ENCODE data around the gene RGS4. TPM values are rescaled to one million over a fixed set of nuclear protein-coding genes. Genes with fewer than 3 reads are reported as not detected.
A peak's percentile ranks its signal among the peaks of the same experiment; 100 is the strongest.
"Not testable (repeated sequence)": the region's sequence is repeated elsewhere in the genome, so short reads cannot be mapped to it uniquely, and the experiment has no call there.

RGS4 gene
- total RNA-seq, 1 donor from 2014 or later: 21.0 TPM

DNA sequence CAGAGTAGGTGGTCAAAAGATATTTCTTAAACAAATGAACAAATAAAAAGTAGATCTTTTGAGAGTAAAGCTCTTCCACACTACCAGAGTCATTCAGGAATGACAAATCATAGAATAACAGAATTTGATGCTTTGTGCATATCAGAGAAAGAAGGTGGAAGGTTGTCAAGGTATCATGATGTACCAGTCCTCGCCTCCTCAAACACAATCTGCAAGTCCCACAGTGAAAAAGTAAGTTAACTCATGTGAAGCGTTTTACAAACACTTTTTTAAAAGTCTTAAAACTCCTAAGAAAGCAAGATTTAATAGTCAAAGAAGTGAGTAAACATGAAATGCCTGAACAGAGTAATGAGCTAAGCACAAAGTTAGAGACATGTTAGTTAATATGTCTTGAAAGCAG is 2.5 kb upstream of the RGS4 start:
- no peak for DNase-seq (ENCODE audit: low read depth)

DNA sequence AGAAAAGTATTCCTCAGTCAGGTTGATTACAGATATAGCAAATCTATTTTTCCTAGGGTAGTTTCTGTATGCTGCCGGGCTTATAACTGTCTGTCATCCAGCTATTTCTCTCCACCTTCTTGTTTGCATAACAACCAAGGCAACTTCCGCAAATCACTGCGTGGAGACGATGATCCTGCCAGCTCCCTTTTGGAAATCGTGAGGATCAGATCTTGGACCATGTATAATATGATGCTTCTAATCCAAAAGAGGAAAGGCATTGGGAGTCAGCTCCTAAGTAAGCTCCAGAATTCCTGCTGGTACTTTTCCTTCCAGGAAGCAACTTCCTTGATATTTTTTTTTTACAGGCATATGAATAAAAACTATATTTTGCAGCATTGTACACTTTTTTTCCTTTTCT is 445 bp upstream of the RGS4 start:
- no peak for DNase-seq (ENCODE audit: low read depth)

DNA sequence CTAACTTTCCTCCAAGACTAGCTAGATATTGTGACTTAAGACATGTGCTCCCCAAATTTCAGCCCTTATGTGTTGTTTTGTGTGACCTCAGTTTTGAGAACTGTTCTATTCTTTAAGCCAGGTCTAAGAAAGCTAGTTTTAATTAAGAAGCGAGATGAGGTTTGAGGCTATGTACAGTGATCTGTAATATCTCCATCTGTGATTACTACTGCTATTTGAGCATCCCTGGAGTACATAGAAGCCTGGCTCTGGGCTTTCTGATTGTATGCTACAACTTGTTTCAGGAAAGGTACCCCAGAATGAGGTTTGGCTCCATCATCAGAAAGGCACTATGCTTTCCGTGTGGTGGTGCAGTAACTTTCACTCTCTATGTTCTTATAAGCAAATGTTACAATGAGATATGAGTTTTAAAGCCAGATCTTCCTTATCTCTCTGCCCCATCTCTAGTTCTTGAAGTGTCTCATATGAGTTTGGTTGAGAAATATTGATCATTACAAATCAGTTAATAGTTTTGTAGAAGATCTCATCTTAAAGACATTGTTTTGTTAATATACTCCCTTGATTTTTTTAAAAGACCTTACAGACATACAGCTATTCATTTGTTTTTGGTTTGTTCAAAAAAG is 605 bp downstream of the RGS4 start:
- no peak for DNase-seq (ENCODE audit: low read depth)

DNA sequence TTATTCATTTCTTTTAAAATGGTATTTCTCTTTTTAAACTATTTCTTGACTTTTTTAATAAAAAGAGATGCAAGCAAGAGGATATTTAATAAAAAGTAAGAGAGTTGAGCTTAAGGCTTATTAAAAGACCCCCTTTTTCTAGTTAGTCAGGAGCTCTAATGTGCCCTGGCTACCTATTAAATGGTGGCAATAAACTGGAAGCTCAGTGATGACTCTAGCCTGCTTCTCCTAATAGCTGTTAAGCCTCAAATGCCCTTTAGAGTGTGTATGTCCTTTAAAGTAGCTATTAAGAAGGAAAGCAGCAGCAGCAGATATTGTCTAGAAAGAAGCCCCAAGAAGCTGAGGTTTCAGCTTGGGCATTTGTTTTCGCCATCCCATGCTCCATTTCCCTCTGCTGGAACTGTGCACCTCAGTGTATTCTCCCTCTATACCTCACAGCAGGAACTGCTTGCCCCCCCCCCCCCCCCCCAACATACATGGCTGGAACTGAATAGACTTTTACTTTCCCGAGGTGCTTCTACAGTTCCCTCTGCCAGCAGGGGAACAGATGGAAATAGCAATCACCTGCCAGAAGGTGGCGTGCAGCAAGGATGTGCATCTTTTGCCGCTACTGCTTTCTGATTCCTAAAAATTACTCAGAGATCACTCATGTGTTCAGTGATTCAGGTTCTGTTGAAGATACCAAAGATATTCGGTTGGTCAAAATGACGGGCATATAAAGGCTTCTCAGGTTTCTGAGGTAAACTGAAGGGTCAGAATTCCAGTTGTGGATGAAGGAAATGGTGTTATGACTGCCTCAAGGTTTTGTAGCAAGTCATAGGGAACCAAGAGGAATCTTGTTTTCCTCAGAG is 2.5 kb downstream of the RGS4 start:
- peak; percentile 85 for DNase-seq (ENCODE audit: low read depth)

DNA sequence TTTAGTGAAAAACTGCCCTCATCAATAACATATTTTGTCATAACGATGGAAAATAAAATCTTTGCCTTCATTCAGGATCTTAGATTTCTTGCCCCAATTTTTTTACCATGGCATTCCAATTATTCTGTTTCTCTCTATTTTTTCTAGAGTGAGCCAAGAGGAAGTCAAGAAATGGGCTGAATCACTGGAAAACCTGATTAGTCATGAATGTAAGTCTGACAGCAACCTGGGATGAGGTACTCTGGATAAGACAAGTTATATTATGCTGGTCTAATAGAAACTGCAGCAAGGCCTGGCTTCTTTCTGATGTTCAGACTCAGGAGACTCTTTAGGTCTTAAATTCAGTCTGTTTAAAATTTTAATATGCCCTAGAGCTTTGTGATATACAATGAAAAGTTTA is 3.5 kb downstream of the RGS4 start:
- no peak for DNase-seq (ENCODE audit: low read depth)

DNA sequence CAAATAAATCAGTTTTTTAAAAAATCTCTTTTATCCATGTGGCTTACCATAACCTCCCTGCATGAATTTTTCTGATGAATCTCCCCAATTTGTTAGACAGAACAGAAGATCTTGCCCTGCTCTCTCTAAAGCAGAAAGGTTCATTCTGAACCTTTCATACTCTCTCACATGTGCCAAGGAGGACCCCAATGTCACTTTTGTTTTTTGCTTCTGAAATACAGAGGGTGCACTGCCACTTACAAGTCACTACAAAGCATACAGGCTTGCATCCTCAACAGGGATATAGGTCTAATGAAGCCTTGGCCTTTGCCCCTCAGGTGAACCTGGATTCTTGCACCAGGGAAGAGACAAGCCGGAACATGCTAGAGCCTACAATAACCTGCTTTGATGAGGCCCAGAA is 4.8 kb downstream of the RGS4 start:
- DNase-seq (ENCODE audit: low read depth): no peak

DNA sequence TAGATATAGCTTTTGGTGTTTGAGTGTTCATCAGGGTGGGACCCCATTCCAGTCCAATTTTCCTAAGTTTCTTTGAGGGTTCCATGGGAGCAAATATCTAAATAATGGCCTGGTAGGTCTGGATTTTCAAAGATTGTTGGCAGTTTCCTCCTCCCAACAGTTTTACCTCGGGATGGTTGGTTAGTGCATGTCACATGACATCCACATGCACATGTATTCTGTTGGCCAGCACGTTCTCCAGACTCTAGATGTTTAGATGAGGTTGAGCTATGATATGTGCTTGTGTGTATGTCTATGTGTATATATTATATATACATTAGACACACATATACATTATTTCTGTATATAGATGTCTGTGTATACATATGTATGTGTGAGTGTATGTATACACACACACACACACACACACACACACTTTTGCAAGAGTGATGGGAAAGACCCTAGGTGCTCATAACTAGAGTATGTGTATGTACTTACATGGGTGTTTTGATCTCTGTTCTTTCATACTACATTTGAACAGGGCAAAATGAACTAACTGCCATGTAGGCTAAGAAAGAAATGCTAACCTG is 5.6 kb downstream of the RGS4 start:
- no peak for DNase-seq (ENCODE audit: low read depth)

DNA sequence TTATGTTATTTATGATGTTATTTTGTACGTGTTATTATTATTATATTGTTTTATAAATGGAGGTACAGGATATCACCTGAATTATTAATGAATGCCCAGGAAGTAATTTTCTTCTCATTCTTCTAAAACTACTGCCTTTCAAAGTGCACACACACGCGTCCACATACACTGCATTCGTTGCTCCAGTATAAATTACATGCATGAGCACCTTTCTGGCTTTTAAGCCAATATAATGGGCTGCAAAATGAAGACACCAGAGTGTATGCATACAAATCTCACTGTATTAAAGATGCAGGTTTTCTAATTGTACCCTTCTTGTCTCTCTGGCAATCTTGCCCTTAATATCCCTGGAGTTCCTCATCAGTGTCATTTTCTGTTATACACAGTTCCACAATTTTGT is 6.9 kb downstream of the RGS4 start:
- DNase-seq (ENCODE audit: low read depth): no peak

DNA sequence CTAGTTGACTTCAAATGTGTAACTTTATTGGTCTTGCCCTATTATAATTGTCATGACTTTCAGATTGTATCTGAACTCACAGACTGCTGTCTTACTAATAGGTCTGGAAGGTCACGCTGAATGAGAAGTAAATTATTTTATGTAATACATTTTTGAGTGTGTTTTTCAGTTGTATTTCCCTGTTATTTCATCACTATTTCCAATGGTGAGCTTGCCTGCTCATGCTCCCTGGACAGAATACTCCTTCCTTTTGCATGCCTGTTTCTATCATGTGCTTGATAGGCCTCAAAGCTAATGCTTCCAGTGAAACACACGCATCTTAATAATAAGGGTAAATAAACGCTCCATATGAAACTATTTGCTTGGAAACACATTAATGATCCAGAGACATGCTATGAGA is 7.3 kb downstream of the RGS4 start:
- no peak for DNase-seq (ENCODE audit: low read depth)

DNA sequence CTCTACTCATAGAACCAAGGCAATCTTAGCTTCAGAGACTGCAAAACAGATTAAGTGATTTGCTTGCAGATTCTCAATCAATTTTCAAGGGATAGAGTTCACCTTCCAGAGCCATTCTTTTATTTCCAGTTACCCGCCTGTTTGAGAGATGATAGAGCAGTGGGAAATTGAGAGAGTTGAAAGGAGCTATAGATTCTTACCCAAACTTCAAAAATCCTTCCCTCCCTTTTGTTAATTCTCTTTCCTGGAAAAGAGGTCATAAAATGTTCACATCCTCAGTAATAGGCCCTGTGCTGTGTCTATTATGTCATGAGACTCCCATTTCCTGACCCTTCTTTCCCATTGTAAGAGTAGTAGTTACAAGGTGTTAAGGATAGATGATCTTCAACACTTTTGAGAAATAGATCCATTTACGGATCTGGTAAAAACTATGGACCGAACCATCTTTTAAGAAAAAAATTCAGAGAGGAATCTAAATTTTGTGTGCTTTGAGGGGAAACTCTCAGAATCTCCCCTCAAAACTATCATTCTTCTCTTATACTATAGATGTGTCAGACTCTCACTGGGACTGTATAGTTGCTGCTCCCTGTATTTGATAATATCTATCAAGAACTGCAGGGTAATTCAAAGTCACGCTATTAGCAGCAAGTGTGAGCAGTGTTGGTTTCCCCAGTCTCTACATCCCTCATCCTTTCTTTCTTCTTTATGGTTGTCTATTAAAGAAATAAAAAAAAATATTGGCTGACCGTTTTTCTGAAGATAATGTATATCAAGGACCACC is 8.0 kb downstream of the RGS4 start:
- DNase-seq (ENCODE audit: low read depth): no peak

DNA sequence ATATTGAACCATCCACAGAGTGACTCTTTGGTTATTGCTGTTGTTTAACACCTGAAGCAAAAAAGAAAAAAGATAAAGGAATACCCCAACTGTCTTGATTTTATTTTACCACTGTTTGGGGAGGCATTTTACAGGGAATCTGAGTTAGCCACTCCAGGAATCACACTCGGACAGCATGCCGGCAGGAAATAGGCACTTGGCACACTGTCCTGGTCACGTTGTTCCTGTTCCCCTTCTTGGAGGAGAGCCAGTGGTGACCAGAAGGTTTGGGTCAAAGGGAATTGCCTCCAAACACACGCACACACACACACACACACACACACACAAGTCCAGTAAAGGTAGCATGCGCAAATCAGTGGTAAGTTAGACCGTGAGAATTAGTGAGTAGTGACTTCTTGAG is 13.8 kb downstream of the RGS4 start:
- DNase-seq (ENCODE audit: low read depth): no peak

DNA sequence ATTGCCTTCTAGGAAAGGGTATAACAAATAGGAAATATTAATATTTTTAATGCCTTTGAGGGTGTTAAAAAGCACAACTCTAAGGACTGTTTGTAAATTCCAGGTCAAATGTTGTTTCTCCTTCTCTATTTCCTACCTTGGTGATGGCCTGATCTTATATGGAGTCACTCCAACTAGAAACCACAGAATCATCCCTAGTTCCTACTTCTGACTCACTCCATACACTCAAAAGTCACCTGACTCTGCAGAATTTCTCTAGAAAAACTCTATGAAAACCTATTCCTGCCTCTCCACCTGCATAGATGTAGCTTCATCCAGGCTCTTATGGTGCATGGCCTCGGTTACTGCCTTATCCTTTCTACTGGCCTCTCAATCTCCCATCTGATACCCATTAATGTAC is 14.5 kb downstream of the RGS4 start:
- no peak for DNase-seq (ENCODE audit: low read depth)

DNA sequence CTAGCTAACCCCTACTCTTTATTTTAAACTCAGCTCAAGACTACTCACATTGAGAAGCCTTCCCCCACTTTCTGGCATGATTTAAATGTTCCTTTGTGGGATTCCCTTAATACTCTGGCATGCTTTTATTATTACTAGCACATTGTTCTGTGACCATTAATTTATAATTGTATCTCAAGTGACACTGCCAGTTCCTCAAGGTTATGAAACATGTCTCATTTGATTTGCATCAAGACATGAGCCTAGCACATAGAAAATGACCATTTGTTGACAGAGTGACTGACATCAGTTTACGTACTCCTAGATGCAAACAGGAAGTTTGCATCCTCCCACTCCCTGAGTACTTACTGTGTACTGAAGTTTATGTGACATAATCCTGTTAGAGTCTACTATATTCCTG is 15.2 kb downstream of the RGS4 start:
- DNase-seq (ENCODE audit: low read depth): peak; percentile 82

DNA sequence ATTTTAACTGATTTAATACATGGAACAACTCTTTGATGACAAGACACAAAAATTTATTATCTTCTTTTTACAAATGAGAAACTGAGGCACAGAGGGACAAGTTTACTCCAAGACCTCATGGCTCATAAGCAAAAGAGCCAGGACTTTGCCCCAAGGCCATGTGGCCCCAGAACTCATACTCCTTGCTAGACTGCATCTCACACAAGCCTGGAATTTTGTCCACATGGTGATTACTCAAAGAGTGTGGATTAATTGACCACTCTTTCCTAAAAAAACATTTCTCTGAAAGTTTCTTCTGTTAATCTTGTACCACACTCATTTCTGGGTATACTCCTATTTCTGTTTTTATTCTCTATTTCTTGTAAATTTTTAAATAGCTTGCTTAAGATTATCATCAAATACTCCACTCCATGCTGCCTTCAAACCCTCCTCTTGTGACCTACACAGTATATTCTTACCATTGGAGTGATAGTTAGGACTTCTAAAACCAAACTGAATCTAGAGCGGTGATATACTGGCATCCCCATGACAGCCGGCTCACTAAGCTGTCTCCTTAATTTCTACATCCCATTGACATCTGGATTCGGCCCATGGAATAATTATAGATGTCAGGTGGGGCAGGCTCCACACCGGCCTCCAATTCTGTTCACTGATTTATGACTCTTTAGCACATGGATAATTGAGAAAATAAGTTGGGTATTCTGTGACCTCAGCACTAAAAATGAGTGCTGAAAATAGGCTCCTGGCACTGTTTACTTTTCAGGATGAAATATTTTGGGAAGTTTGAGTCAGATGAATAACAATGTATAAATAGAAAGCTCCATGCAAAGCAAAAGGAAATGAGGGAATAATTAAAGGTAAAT is 16.1 kb downstream of the RGS4 start:
- peak; percentile 50 for DNase-seq (ENCODE audit: low read depth)

DNA sequence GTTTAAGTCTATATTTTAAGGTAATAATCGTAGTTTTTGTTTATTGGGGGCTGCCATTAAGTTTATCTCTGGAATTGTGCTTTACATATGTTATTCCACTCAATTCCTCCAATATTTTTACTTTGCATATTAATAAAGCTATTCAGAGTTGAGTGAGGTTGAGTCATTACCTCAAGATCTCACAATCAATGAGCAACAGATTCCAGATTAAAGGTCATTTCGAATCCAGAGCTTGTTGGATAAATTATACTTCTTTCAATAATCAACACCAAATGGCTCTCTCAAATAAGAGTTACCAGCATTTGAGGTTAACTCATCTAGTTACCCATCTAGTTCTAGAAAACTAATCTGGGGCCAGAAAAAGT is 16.7 kb downstream of the RGS4 start:
- DNase-seq (ENCODE audit: low read depth): no peak

DNA sequence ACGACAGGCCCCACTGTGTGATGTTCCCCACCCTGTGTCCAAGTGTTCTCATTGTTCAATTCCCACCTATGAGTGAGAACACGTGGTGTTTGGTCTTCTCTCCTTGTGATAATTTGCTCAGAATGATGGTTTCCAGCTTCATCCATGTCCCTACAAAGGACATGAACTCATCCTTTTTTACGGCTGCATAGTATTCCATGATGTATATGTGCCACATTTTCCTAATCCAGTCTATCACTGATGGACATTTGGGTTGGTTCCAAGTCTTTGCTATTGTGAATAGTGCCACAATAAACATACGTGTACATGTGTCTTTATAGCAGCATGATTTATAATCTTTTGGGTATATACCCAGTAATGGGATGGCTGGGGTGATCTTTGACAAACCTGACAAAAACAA is 20.0 kb downstream of the RGS4 start:
- DNase-seq (ENCODE audit: low read depth): not testable (repeated sequence)

DNA sequence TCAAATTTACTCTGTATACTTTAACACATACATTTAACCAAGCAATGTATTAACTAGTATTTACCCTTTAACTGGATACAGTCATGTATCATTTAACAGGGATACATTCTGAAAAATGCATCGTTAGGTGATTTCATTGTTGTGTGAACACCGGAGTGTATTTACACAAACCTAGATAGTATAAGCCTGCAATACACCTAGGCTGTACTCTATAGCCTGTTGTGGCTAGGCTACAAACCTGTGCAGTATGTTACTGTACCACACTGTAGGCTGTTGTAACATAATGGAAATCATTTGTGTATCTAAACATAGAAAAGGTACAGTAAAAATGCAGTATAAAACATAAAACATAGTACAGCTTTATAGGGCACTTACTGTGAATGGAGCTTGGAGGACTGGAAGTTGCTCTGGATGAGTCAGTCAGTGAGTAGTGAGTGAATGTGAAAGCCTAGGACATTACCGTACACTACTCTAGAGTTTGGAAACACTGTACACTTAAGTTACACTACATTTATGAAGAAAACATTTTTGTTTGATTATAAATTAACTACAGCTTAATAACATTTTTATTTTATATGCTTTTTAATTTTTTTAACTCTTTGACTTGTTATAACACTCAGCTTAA is 21.3 kb downstream of the RGS4 start:
- no peak for DNase-seq (ENCODE audit: low read depth)

DNA sequence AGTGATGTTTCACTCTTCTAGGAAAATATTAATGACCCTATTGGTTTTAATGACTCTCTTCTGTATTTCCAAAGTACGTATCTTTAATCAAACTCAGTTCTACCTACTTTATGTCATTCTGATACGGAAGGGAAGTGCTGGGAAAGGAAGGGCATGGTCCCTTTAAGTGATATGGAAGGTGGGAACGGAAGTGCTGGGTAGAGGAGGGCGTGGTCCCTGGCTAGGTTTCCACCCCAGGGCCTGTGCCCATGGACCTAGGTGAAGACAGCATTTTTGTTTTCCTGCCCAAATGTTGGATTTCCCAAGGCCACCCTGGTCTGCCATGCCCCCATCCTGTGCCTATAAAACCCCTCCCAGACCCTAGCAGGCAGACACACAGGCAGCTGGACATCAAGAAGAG is 24.0 kb downstream of the RGS4 start:
- DNase-seq (ENCODE audit: low read depth): no peak

DNA sequence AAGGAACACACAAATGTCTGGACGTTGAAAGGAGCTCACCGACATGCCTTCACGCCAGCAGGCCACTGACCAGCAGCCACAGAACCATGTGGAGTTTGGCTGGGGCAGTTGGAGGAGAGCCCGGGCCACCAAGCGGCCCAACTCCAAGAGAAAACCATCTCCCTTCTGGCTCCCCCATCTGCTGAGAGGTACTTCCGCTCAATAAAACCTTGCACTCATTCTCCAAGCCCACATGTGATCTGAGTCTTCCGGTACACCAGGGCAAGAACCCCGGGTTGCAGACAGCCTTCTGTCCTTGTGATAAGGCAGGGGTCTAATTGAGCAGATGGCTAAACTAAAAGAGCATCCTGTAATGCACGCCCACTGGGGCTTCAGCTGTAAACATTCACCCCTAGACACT is 24.4 kb downstream of the RGS4 start:
- no peak for DNase-seq (ENCODE audit: low read depth)

DNA sequence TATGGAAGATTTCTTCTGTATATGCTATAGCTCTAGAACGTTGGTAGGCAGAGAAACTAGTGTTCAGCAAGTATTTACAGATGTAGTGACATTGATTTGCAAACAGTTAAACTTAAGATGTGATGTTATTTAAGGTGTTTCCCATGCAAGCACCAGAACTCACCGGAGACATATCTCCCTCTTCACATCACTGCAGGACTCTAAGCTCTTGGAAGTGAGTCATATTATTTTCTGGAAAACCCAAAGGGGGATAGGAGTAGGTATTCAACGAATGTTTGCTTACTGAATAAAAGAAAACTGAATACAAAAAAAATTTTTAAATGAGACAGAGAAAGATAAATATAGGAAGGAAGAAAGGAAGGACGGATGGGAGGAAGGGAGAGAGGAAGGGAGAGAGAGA is 25.0 kb downstream of the RGS4 start:
- no peak for DNase-seq (ENCODE audit: low read depth)

DNA sequence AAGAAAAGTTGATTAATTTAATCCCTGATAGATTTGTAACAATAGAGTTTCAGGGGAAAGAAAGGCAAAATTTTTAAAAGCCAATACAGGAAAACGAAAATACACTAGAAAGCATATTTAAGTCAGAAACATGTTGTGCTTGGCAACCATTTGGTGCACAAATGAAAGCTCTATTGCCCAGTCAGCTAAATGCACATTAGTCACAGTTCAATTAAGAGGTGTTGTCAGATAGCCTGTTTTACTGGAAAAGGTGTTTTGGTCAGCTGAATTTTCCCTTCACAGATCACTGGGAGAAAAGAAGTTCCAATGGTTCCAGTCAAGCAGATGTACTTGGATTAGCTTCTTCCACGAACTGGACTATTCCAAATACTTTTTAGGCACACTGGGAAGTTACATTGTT is 25.4 kb downstream of the RGS4 start:
- DNase-seq (ENCODE audit: low read depth): no peak

Measured in myocyte (in vitro differentiated cells).